Measurements from ENCODE around the gene PID1. TPM values are rescaled to one million over a fixed set of nuclear protein-coding genes. Genes with fewer than 3 reads are reported as not detected.

PID1 gene
- total RNA-seq, 4 donors from 2014 or later = 9.5 to 28.5 (median 21.2) TPM

- WGBS, 2 donors = 58 to 87% methylated on average over 6 of the region's 6 CpGs
- intact Hi-C loops (cut with DNase I; ENCODE audit: low total_unique reads) = loop anchor here (10.0 kb wide), 1 partner anchor 463 kb away; no protein-coding TSS in a partner anchor
These were observed 138.9 kb downstream of the PID1 start for GRCh38 chr2:229132236-229132635.

GRCh38 chr2:229130522-229130921 is 140.6 kb downstream of the PID1 start:
- TF ChIP-seq POLR2A (IDR thresholded peaks at IDR 0.05) (no peak), CTCF (IDR thresholded peaks at IDR 0.05) (no peak)
- no peak overlapping the region for H3K4me3 ChIP-seq (ENCODE audit: low read depth, poor library complexity, severe bottlenecking)
- intact Hi-C loops (cut with DNase I; ENCODE audit: low total_unique reads) = loop anchor here (10.0 kb wide), 1 partner anchor 464 kb away; no protein-coding TSS in a partner anchor
- no peak for DNase-seq (ENCODE audit: low spot score in 2 of 2)
- WGBS, 2 donors = 51 to 59% methylated on average over 6 of the region's 6 CpGs

More at GRCh38 chr2:229132236-229132635, 138.9 kb downstream of the PID1 start:
- DNase-seq (ENCODE audit: low spot score in 2 of 2) = no peak
- no peak for TF ChIP-seq CTCF (IDR thresholded peaks at IDR 0.05)
- no peak overlapping the region for H3K4me3 ChIP-seq (ENCODE audit: low read depth, poor library complexity, severe bottlenecking)

GRCh38 chr2:229129738-229130371 is 141.2 kb downstream of the PID1 start:
- intact Hi-C loops (cut with DNase I; ENCODE audit: low total_unique reads) = loop anchor here (10.0 kb wide), 1 partner anchor 465 kb away; no protein-coding TSS in a partner anchor
- DNase-seq (ENCODE audit: low spot score in 2 of 2) = no peak
- 41 to 42% methylated on average over 12 of the region's 12 CpGs for WGBS, 2 donors
- H3K4me3 ChIP-seq (ENCODE audit: low read depth, poor library complexity, severe bottlenecking) = no peak overlapping the region
- TF ChIP-seq CTCF (IDR thresholded peaks at IDR 0.05) = no peak
- no peak for TF ChIP-seq POLR2A (IDR thresholded peaks at IDR 0.05)

GRCh38 chr2:229127471-229127870 is 143.6 kb downstream of the PID1 start:
- no peak for TF ChIP-seq POLR2A (IDR thresholded peaks at IDR 0.05)
- TF ChIP-seq CTCF (IDR thresholded peaks at IDR 0.05) = no peak
- intact Hi-C loops (cut with DNase I; ENCODE audit: low total_unique reads) = no loop called here
- DNase-seq (ENCODE audit: low spot score in 2 of 2) = no peak
- WGBS, 2 donors = 66 to 79% methylated on average over 4 of the region's 4 CpGs
- H3K4me3 ChIP-seq (ENCODE audit: low read depth, poor library complexity, severe bottlenecking) = no peak overlapping the region

- no peak for TF ChIP-seq CTCF (IDR thresholded peaks at IDR 0.05)
- TF ChIP-seq POLR2A (IDR thresholded peaks at IDR 0.05) = no peak
These were observed 145.0 kb downstream of the PID1 start for GRCh38 chr2:229126066-229126465.

GRCh38 chr2:229124136-229124535 is 147.0 kb downstream of the PID1 start:
- no peak for DNase-seq (ENCODE audit: low spot score in 2 of 2)
- intact Hi-C loops (cut with DNase I; ENCODE audit: low total_unique reads) = no loop called here
- TF ChIP-seq CTCF (IDR thresholded peaks at IDR 0.05) = no peak
- TF ChIP-seq POLR2A (IDR thresholded peaks at IDR 0.05) = no peak
- no peak overlapping the region for H3K4me3 ChIP-seq (ENCODE audit: low read depth, poor library complexity, severe bottlenecking)

More at GRCh38 chr2:229126066-229126465, 145.0 kb downstream of the PID1 start:
- intact Hi-C loops (cut with DNase I; ENCODE audit: low total_unique reads) = no loop called here
- H3K4me3 ChIP-seq (ENCODE audit: low read depth, poor library complexity, severe bottlenecking) = no peak overlapping the region
- no peak for DNase-seq (ENCODE audit: low spot score in 2 of 2)
- 69 to 72% methylated on average over 2 of the region's 2 CpGs for WGBS, 2 donors

Data from lower leg skin (tissue), 4 donors.